HTERT RPE-1 (cell line): ENCODE measurements around the gene CDKN2A.
"Not testable (repeated sequence)": the region's sequence is repeated elsewhere in the genome, so short reads cannot be mapped to it uniquely, and the experiment has no call there.

Experiments
- in situ Hi-C: fragments of 300-500 bp; cut with MboI; formaldehyde crosslinking; loops from 4 replicates; pipeline ENCODE4 v1.14.3; 2020; ENCODE audit warnings: low sequenced_read_pairs

Gene CDKN2A

DNA sequence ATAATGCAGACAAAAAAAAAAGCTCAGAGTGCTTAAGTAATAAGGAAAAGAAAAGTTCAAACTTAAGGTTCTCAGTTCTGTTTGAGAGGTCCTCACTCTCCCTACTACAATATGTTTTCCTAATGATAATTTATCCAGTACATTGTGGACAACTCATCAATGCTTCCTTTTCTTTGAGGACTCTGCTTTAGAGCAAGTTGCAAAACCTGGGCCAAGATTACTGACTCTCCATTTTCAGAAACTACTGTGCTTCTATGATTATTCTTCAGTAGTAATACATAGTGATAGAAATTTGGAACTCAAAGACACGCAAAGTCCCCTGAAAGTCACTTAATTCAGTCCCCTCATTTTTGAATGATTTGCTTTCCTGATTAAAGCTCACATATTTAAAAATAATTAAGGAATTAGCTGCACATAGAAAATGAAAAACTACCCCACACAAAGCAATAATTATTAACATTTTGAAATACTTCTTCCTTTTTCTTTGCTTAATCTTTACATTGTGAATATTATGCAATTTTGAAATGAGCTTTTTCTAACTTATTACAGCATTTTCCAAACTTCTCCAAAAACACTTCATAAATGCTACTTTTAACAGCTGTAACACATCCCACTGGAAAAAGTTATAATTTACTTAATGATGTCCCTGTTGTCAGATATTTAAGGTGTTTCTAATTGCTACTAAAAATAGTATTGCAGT is 11.2 kb downstream of the CDKN2A start:
- in situ Hi-C loops, result no loop called here

DNA sequence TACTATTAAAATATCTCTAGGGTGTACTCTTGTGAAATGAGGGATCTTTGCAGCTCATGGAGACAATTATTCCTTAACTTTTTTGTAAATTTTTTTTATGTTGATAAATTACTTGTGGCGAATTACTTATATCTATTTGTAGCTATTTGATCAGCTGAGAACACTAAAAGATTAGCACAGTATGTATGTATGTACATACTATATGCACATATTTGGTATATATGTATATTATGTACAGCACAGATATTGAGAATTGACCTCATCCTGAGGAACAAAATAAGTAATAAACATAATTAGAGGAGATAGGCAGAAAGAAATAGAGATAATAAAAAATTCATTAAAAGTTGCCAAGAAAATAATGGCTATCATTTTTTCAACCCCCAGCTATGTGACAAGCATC is 11.8 kb downstream of the CDKN2A start:
- in situ Hi-C loops, result no loop called here

DNA sequence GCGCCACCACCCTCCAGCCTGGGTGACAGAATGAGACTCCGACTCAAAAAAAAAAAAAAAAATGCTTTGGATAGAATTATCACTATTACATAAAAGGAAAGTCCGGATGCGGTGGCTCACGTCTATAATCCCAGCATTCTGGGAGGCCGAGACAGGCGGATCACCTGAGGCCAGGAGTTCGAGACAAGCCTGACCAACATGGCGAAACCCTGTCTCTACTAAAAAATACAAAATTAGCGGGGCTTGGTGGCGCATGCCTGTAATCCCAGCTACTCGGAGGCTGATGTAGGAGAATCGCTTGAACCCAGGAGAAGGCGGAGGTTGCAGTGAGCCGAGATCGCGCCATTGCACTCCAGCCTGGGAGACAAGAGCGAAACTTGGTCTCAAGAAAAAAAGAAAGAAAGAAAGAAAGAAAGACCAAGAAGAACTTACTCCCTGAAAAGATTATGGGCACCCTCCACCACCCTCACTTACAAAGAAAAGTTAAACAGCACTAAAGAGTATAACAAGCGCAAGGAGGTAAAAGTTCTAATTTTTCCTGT is 17.8 kb downstream of the CDKN2A start:
- in situ Hi-C loops, result no loop called here

DNA sequence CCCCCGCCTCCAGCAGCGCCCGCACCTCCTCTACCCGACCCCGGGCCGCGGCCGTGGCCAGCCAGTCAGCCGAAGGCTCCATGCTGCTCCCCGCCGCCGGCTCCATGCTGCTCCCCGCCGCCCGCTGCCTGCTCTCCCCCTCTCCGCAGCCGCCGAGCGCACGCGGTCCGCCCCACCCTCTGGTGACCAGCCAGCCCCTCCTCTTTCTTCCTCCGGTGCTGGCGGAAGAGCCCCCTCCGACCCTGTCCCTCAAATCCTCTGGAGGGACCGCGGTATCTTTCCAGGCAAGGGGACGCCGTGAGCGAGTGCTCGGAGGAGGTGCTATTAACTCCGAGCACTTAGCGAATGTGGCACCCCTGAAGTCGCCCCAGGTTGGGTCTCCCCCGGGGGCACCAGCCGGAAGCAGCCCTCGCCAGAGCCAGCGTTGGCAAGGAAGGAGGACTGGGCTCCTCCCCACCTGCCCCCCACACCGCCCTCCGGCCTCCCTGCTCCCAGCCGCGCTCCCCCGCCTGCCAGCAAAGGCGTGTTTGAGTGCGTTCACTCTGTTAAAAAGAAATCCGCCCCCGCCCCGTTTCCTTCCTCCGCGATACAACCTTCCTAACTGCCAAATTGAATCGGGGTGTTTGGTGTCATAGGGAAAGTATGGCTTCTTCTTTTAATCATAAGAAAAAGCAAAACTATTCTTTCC is 19.3 kb downstream of the CDKN2A start:
- in situ Hi-C loops, result no loop called here

DNA sequence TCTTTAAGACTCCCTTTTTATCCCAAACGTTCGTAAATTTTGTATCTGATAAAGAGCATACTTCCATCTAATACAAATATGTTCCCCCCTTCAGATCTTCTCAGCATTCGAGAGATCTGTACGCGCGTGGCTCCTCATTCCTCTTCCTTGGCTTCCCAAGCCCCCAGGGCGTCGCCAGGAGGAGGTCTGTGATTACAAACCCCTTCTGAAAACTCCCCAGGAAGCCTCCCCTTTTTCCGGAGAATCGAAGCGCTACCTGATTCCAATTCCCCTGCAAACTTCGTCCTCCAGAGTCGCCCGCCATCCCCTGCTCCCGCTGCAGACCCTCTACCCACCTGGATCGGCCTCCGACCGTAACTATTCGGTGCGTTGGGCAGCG is 19.9 kb downstream of the CDKN2A start:
- in situ Hi-C loops, result no loop called here

DNA sequence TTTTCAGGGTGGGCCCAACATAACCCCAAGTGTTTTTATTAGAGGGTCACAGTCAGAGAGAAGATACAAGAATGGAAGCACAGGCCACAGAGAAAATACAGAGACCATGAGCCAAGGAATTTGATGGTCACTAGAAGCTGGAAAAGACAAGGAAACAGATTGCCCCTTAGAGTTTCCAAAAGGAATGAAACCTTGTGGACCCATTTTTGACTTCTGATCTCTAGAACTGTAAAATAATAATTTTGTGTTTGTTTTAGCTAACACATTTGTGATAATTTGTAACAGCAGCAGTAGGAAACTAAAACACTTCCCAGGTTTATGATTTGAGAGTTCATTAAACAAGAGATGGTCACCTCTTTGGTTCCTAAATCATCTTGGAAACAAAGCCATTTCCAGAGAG is 21.8 kb downstream of the CDKN2A start:
- in situ Hi-C loops, result no loop called here

DNA sequence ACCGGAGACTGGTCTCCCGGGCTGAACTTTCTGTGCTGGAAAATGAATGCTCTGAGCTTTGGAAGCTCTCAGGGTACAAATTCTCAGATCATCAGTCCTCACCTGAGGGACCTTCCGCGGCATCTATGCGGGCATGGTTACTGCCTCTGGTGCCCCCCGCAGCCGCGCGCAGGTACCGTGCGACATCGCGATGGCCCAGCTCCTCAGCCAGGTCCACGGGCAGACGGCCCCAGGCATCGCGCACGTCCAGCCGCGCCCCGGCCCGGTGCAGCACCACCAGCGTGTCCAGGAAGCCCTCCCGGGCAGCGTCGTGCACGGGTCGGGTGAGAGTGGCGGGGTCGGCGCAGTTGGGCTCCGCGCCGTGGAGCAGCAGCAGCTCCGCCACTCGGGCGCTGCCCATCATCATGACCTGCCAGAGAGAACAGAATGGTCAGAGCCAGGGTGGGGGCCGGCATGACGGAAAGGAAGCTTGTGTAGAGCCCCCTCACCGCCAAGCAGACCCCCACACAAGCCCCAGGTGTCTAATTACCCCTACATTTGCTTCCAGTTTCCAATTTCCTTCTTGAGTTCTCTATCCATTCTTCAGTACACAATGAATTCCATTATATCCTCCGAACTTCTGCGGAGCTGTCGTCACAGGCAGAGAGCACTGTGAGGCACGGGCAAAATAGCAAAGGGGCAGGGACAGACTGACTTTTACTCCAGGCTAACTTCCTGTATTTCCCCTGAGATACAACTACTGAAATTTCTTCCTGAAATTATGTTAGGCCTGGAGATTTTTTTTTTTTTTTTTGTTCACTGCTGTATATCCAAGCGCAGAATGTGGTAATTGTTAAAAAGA is 23.2 kb downstream of the CDKN2A start:
- in situ Hi-C loops, result no loop called here

DNA sequence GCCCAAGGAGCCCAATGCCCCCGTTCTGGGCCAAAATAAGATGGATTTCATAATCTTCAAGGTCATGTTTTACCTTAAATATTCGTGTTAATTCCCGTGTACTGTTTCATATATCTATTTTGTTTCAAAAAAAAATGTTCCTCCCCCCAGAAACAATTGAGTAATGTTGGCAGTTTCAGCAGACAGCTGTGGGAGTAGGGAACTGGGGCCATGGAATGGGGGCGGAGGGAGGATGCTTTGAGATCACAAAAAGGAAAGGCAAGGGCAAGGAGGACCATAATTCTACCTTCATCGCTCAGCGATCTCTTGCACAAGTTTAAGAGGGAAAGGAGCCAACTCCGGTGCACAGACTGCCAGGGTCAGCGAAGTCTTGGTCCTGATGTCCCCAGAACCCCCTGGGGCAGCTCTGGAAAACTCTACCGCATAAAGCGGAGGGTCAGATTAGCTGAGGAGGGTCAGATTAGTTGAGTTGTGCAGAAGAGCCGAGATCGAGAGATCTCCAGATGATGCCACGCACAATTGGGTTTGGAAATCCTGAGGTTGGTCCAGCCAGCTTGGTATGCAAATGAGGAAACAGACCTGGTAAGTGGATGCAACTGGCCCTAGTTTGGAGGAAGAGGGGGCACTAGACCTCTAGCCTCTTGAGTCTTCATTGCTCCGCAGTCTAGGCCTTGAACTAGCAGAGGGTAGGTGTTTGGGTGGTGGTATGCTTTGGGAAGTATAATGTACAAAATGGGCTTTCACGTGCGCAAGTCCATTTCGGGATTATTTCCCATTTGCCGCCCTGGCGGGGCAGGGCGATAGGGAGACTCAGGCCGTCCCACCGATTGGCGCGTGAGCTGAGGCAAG is 24.0 kb downstream of the CDKN2A start:
- in situ Hi-C loops, result no loop called here

DNA sequence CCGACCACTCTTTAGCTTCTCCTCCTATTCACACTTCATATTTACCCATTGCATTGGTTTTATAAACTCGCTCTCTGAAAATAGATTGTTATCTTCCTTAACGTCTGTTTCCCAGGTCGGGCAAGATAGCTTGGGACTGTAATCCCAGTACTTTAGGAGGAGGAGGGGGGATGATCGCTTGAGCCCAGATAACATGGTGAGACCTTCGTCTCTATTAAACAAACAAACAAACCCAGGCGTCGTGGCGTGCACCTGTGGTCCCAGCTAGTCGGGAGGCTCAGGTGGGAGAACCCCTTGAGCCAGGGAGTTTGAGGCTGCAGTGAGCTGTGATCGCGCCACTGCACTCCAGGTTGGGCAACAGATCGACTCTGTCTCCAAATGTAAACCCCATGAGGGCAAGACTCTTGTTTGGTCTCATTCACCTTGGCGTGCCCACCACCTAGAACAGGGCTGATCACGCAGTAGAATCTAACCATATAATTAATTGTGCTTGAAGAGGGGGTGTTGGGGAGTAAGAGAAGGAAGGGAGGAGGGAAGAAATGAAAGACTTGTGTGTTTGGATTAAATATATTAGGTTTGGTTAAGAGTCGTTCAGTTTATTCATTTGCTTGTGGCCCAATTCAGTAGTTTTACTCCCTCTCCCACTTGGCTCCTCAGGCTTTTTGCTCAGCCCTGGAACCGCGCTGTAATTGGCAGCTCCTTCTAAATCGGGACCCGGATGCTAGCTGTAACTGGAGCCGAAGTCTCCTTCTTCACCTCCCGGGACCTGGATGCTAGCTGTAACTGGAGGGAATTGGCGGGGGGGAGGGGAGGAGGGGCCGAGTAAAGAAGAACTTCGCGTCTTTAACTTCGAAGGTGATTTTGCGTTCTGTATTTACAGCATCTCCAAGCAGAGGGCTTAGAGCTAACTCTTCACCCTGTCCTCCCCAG is 24.9 kb downstream of the CDKN2A start:
- in situ Hi-C loops, result no loop called here

DNA sequence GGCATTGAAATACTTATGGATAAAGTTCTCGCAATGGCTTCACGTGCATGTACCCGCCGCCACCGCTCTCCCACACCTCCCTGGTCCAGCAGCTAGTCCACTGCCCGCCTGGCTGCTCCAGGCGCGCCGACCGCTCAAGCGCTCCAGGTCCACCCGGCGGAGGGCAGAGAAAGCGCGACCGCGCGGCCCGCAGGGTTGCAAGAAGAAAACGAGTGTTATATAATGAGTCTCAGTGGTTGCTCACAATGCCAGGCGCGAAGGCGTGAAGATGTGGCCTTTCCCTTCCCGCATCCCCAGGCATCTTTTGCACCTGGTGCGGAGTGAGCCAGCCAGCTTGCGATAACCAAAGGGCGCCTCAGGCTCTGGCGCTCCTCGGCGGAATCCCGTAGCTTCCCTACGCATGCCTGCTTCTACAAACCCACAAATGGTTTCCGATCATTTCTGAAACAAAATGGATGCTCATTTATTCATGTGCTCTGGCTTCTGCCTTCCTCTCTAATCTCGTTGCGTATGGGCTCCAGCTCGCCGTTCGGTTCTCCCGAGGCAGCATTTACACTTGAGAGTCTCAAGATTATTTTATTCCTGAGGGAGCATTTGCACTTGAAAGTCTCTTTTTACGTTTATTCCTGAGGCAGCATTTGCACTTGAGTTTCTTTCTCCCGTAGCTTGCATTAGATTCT is 25.7 kb downstream of the CDKN2A start:
- in situ Hi-C loops, result no loop called here

DNA sequence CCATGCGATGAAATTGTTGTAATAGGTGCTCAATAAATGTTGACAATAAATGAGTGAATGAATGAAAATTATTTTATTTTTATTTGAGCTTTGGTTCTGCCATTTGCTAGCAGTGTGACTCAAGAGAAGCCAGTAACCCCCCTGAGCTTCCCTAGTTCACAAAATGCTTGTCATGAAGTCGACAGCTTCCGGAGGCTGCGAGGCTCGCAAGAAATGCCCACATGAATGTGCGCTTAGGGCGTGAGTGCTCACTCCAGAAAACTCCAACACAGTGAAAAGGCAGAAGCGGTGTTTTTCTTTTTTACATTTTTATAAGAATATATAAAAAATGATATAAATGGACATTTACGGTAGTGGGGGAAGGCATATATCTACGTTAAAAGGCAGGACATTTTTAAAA is 26.5 kb downstream of the CDKN2A start:
- in situ Hi-C loops, result no loop called here

DNA sequence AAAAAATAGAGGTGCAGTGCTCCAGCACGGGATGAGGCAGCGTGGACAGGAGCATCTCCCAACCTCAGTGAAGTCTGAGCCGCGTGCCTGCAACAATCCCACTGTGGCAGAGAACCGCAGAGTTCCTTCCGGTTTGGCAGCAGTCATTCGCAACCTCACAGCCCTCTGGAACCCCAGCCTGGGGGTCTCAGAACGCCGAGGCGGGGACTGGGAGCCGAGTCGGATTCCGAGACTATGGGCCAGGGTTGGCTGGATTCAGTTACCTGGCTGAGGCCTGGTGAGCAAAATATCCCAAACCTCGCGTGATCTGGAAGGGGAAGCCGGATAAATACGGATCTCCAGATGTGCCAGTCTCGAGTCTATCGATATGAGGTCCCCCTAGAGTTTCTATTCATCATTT is 27.0 kb downstream of the CDKN2A start:
- in situ Hi-C loops, result no loop called here

DNA sequence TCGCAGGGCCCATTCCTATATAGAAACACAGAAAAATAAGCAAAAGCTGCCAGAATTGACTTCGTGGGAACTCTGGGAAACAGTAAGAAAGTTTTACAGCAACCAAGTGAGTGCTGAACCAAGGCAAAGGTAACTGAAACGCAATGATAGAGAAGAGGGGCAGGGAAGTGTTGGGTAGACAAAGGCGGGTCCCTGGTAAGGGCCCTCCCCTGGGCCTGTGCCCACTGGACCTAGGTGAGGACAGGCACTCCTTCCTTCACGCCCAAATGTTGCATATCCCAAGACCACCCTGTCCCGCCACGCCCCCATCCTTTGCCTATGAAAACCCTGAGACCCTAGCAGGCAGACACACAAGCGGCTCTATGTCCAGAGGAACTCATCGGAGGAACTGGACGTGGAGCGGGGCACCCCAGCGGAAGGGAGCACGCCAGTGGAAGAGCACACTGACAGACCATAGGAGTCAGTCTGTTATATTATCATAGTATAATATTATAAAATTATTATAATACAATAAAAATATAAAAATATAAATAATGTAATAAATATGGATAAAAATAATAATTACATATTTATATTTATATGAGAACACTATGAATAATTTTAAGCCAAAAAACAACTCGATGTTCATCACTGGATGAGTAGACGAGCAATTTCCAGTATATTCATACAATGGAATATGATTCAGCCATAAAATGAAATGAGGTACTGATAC is 27.9 kb downstream of the CDKN2A start:
- in situ Hi-C loops, result no loop called here

DNA sequence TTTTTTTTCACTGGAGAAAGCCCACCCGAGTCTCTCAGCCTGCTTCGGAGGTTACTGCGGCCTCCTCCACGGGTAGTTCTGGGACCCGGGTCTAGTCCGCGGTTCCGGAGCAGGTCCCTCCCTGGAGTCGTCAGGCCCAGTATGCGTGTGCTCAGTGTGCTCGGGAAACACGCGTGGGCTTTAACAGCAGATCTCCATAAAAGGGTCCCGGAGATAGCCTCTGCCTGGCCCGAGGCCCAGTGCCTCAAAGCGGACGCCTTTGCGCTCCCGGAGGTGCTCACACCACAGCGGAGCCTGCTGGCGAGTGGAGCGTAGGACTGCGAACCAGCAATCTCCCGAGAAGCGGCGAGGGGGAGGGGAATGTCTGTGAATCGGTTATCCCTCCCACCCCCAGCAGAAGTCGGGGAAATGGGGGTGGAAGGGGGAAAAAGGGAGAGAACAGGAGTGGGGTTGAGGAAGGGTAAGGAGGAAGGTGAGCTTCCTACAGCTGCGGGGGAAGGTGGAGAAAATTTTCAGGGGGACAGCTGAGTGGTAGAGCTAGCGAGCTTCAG is 28.7 kb downstream of the CDKN2A start:
- in situ Hi-C loops, result no loop called here

DNA sequence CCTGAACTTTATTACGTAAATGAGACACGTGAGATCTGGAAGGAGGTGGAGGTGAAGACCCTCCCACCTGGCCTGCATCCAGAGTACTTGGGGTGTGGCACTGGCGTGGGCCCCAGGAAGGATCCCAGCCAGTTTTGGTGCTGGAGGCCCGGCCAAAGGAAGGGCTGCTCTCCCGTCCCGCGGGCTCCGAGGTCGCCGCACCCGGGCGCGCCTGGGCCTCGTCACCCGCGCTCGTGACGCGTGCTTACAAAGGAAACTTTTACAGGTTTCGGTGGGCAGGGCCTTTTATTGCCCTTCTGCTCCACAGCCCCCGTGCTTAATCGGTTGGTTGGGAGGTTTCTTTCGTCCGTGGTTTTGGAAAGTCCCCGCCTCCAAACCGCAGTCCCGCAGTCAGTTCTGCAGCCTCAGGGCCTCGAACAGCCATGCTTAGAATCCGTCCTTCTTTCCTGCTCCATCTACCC is 29.2 kb downstream of the CDKN2A start:
- in situ Hi-C loops, result no loop called here

DNA sequence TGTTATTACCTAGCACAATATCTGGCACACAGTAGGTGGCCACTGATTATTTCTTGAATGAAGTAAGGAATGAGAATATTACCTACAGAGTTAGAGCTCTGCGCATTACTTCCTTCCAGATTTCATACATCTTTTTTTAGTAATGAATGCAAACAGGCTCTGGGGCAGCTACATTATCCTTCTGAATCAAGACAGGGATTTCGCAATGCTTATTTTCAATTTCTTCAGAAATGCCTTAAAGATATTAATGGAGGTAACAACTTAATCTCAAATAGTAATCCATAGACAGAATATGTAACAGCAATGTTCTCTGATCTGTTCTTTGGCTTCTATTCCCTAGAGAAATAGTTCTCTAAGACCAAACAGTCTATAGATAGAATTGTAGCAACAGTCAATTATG is 32.6 kb downstream of the CDKN2A start:
- in situ Hi-C loops, result no loop called here

DNA sequence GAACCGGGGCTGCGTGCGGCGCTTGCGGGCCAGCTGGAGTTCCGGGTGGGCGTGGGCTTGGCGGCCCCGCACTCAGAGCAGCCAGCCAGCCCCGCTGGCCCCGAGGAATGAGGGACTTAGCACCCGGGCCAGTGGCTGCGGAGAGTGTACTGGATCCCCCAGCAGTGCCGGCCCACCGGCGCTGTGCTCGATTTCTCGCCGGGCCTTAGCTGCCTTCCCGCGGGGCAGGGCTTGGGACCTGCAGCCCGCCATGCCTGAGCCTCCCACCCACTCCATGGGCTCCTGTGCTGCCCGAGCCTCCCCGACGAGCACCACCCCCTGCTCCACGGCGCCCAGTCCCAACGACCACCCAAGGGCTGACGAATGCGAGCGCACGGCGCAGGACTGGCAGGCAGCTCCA is 34.9 kb downstream of the CDKN2A start:
- in situ Hi-C loops, result not testable (repeated sequence)

DNA sequence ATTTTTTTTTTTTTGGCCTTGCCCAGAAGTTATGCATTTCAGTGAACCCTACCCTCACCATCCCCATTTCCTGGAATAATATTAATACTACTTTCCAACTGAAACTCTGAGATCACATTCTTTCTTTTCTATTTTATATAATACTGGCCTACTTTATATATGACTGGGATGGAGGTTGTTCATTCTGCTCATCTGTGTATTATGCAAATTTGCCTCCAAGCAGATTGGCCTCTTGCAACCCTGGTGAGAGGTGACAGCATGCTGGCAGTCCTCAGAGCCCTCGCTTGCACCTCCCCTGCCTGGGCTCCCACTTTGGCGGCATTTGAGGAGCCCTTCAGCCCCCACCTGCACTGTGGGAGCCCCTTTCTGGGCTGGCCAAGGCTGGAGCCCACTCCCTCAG is 35.4 kb downstream of the CDKN2A start:
- in situ Hi-C loops, result no loop called here
